LNCaP clone FGC (cell line): ENCODE results near the gene GJB4.
"Not testable (repeated sequence)": the region's sequence is repeated elsewhere in the genome, so short reads cannot be mapped to it uniquely, and the experiment has no call there.

Experiments used
- DNase-seq: peaks from one replicate; pipeline ENCODE4 v3.0.0-alpha.2; 2011; ENCODE audit warnings: low read depth
- H3K4me3 ChIP-seq: 2 replicates; pipeline ENCODE4 v1.5.1; 2011; ENCODE audit warnings: mild to moderate bottlenecking, low read depth, low read length, control low read depth
- CTCF ChIP-seq: IDR thresholded peaks from 2 replicates; pipeline ENCODE4 v1.5.1; 2012; ENCODE audit warnings: mild to moderate bottlenecking; ENCODE audit not compliant: control insufficient read depth, insufficient read depth; ENCODE audit errors: extremely low read depth

Gene GJB4

GRCh38 chr1:34763142-34763781 is 3.7 kb downstream of the GJB4 start:
- no peak overlapping the region for H3K4me3 ChIP-seq
- TF ChIP-seq CTCF = no peak
- no peak for DNase-seq

- no peak overlapping the region for H3K4me3 ChIP-seq
- DNase-seq = no peak
- no peak for TF ChIP-seq CTCF
Measured at GRCh38 chr1:34768856-34769255, 9.3 kb downstream of the GJB4 start.

DNA sequence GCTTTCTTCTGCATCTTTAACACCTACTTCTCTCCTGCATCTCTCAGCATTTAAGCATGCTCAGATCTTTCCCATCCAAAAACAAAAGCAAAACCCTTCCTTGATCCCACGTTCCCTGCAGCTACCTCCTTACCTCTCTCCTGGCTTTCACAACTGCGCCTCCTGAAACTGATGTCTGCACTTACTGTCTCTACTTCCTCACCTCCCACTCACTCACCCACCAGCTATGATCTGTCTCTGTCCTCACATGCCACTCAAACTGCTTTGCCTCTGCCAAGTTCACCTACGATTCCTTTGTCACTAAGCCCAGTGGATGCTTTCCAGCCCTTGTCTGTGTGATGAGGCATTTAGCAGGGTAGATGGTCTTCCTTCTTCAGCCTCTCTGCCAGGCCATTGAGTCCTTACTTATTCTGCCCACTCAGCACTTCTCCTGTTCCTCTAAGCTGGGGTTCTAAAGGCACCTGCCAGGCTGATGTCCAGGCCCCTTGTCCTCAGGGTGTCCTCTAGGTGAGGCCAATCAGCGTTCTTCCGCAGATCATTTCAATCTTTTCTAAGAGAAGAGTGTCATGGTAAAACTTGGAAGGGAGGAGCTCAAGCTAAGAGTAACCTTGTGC is 11.5 kb downstream of the GJB4 start:
- TF ChIP-seq CTCF = no peak
- DNase-seq = no peak

GRCh38 chr1:34771573-34772371 is 12.2 kb downstream of the GJB4 start:
- no peak overlapping the region for H3K4me3 ChIP-seq
- no peak for DNase-seq
- no peak for TF ChIP-seq CTCF

More for the DNA sequence above, 11.5 kb downstream of the GJB4 start:
- no peak overlapping the region for H3K4me3 ChIP-seq

DNA sequence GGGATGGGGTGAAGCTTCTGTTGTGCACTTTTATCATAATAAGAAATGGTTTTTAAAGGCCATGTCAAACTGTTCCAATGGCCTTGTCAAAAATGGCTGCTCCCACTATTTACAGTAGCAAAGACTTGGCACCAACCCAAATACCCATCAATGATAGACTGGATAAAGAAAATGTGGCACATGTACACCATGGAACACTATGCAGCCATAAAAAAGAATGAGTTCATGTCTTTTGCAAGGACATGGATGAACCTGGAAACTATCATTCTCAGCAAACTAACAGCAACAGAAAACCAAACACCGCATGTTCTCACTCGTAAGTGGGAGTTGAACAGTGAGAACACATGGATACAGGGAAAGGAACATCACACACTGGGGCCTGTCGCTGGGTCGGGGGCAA is 13.6 kb downstream of the GJB4 start:
- H3K4me3 ChIP-seq, DNase-seq: not testable (repeated sequence)

- no peak overlapping the region for H3K4me3 ChIP-seq
- TF ChIP-seq CTCF = no peak
- no peak for DNase-seq
Measured at GRCh38 chr1:34774957-34775356, 15.4 kb downstream of the GJB4 start.

GRCh38 chr1:34776911-34777310 is 17.4 kb downstream of the GJB4 start:
- no peak for TF ChIP-seq CTCF
- DNase-seq = no peak
- H3K4me3 ChIP-seq = no peak overlapping the region
